Gastrocnemius medialis (tissue), 4 donors: ENCODE data around the gene SCP2.

Experiments used
- POLR2A ChIP-seq, 2 donors: fragments of 450-650 bp; IDR thresholded peaks; one replicate each; pipeline ENCODE4 v1.6.1; 2017; ENCODE audit warnings: antibody characterized with exemption in 2 of 2, mild to moderate bottlenecking in 2 of 2, moderate library complexity in 2 of 2
- TF ChIP-seq, protein P1 (sequence below), 5 experiments: fragments of 450-650 bp in 3 of 5; fragments of 200-600 bp in 2 of 5; sonication (generic) in 2 of 5; IDR thresholded peaks in 4 of 5; conservative IDR thresholded peaks in 1 of 5; 1 replicate in 4 of 5; 2 replicates in 1 of 5; pipeline ENCODE4 v1.5.1; 2016 to 2019; ENCODE audit warnings: antibody characterized with exemption in 5 of 5, mild to moderate bottlenecking in 3 of 5, moderate library complexity in 3 of 5

- TF ChIP-seq, protein P1, sequence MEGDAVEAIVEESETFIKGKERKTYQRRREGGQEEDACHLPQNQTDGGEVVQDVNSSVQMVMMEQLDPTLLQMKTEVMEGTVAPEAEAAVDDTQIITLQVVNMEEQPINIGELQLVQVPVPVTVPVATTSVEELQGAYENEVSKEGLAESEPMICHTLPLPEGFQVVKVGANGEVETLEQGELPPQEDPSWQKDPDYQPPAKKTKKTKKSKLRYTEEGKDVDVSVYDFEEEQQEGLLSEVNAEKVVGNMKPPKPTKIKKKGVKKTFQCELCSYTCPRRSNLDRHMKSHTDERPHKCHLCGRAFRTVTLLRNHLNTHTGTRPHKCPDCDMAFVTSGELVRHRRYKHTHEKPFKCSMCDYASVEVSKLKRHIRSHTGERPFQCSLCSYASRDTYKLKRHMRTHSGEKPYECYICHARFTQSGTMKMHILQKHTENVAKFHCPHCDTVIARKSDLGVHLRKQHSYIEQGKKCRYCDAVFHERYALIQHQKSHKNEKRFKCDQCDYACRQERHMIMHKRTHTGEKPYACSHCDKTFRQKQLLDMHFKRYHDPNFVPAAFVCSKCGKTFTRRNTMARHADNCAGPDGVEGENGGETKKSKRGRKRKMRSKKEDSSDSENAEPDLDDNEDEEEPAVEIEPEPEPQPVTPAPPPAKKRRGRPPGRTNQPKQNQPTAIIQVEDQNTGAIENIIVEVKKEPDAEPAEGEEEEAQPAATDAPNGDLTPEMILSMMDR (IDR thresholded peaks at IDR 0.05 in 4 of 5, conservative IDR thresholded peaks at IDR 0.05 in 1 of 5) = no peak
- no peak for TF ChIP-seq POLR2A (IDR thresholded peaks at IDR 0.05)
Measured at GRCh38 chr1:53076721-53077598, 149.9 kb downstream of the SCP2 start.
